Tibial nerve (tissue), 4 donors: ENCODE data around the gene OR1D2. TPM values are rescaled to one million over a fixed set of nuclear protein-coding genes. Genes with fewer than 3 reads are reported as not detected.
"Not testable (repeated sequence)": the region's sequence is repeated elsewhere in the genome, so short reads cannot be mapped to it uniquely, and the experiment has no call there.

Source experiments
- DNase-seq, 2 donors: peaks; one replicate each; pipeline ENCODE4 v3.0.0-alpha.2; 2019; ENCODE audit warnings: low spot score in 2 of 2
- H3K27ac ChIP-seq, 4 donors: fragments of 200-600 bp; sonication (generic) in 3 of 4; one replicate each; pipeline ENCODE4 v1.5.1; 2017 to 2019; ENCODE audit warnings: mild to moderate bottlenecking in 1 of 4
- H3K27me3 ChIP-seq, 2 donors: fragments of 200-600 bp; sonication (generic) in 1 of 2; one replicate each; pipeline versions ENCODE4 v1.5.1 to v1.6.0; 2017 to 2019
- H3K36me3 ChIP-seq, 3 donors: fragments of 200-600 bp; sonication (generic); one replicate each; pipeline ENCODE4 v1.5.1; 2018 to 2019
- H3K4me1 ChIP-seq, 4 donors: fragments of 200-600 bp; sonication (generic) in 3 of 4; one replicate each; pipeline ENCODE4 v1.5.1; 2017 to 2019
- H3K4me3 ChIP-seq, 4 donors: fragments of 200-600 bp; sonication (generic) in 3 of 4; one replicate each; pipeline ENCODE4 v1.5.1; 2017 to 2019; ENCODE audit warnings: mild to moderate bottlenecking in 1 of 4, moderate library complexity in 1 of 4
- H3K9me3 ChIP-seq, 4 donors: fragments of 200-600 bp; sonication (generic) in 3 of 4; one replicate each; pipeline ENCODE4 v1.5.1; 2017 to 2019
- EP300 ChIP-seq, 2 donors: sonication (generic); formaldehyde crosslinking; IDR thresholded peaks; one replicate each; pipeline ENCODE4 v1.6.1; 2017; ENCODE audit warnings: antibody characterized with exemption in 2 of 2, mild to moderate bottlenecking in 1 of 2
- POLR2A ChIP-seq, 2 donors: fragments of 450-650 bp; IDR thresholded peaks; one replicate each; pipeline ENCODE4 v1.6.1; 2017; ENCODE audit warnings: antibody characterized with exemption in 2 of 2, mild to moderate bottlenecking in 2 of 2, moderate library complexity in 2 of 2
- WGBS, 2 donors: methylation state at CpG; one replicate each; pipeline ENCODE4 v1.1.5; 2018; 5-methylcytosine and 5-hydroxymethylcytosine counted together
- total RNA-seq, 4 donors: library from RNA; depleted of rRNA; stranded (reverse); fragments of >200 nt; gene quantifications; one replicate each; pipeline ENCODE4 v1.1.0, GENCODE V29; 2016
- TF ChIP-seq, protein P1 (sequence below), 5 experiments: fragments of 200-600 bp in 3 of 5; fragments of 450-650 bp in 2 of 5; sonication (generic) in 3 of 5; IDR thresholded peaks; one replicate each; pipeline ENCODE4 v1.5.1; 2016 to 2019; ENCODE audit warnings: antibody characterized with exemption in 5 of 5, mild to moderate bottlenecking in 3 of 5, moderate library complexity in 2 of 5

The OR1D2 gene, protein sequence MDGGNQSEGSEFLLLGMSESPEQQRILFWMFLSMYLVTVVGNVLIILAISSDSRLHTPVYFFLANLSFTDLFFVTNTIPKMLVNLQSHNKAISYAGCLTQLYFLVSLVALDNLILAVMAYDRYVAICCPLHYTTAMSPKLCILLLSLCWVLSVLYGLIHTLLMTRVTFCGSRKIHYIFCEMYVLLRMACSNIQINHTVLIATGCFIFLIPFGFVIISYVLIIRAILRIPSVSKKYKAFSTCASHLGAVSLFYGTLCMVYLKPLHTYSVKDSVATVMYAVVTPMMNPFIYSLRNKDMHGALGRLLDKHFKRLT
- not detected for total RNA-seq

DNA sequence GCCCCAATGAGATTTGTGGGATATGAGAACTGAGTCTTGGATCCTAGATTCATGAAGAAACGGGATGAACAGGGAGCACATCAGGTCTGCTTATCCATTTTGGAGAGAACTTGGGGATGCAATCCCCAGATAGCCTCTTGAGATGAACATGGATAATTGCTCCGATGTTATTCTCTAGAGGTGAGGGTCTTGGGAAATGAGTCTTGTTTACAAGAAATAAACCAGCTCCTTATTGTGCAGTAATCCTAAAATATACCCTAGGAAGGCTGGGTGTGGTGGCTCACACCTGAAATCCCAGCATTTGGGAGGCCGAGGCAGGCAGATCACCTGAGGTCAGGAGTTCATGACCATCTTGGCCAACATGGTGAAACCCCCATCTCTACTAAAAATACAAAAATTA, at the start of gene OR1D2:
Gene OR1D2, minus strand, starts transcription at position 101 of the 400 bp plus-strand sequence. CDS start 11,426 bp downstream, outside the sequence.
- H3K4me3 ChIP-seq: no peak within 1 kb of the TSS
- H3K9me3 ChIP-seq: peaks cover 0 to 44% (median 2%) of the 10 kb centered on the region in 4 donors
- no peaks in the 10 kb centered on the region for H3K36me3 ChIP-seq
- WGBS, 2 donors: 74 to 78% methylated on average over 3 of the region's 3 CpGs
- H3K27ac ChIP-seq: no peak within 1 kb of the TSS
- no peaks in the 10 kb centered on the region for H3K27me3 ChIP-seq
- no peaks in the 10 kb centered on the region for H3K4me1 ChIP-seq
- TF ChIP-seq POLR2A (IDR thresholded peaks at IDR 0.05): no peak
- TF ChIP-seq EP300 (IDR thresholded peaks at IDR 0.05): no peak
- TF ChIP-seq, protein P1, sequence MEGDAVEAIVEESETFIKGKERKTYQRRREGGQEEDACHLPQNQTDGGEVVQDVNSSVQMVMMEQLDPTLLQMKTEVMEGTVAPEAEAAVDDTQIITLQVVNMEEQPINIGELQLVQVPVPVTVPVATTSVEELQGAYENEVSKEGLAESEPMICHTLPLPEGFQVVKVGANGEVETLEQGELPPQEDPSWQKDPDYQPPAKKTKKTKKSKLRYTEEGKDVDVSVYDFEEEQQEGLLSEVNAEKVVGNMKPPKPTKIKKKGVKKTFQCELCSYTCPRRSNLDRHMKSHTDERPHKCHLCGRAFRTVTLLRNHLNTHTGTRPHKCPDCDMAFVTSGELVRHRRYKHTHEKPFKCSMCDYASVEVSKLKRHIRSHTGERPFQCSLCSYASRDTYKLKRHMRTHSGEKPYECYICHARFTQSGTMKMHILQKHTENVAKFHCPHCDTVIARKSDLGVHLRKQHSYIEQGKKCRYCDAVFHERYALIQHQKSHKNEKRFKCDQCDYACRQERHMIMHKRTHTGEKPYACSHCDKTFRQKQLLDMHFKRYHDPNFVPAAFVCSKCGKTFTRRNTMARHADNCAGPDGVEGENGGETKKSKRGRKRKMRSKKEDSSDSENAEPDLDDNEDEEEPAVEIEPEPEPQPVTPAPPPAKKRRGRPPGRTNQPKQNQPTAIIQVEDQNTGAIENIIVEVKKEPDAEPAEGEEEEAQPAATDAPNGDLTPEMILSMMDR (IDR thresholded peaks at IDR 0.05): no peak
- DNase-seq: no peak

DNA sequence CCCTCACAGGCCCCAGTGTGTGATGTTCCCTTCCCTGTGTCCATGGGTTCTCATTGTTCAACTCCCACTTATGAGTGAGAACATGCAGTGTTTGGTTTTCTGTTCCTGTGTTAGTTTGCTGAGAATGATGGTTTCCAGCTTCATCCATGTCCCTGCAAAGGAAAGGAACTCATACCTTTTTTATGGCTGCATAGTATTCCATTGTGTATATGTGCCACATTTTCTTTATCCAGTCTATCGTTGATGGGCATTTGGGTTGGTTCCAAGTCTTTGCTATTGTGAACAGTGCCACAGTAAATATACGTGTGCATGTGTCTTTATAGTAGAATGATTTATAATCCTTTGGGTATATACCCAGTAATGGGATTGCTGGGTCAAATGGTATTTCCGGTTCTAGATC, 33.3 kb upstream of the OR1D2 start:
- not testable (repeated sequence) for H3K27ac ChIP-seq, H3K27me3 ChIP-seq, DNase-seq, H3K36me3 ChIP-seq, H3K4me3 ChIP-seq, H3K4me1 ChIP-seq
- WGBS, 2 donors: 84 to 85% methylated on average over 3 of the region's 3 CpGs
- H3K9me3 ChIP-seq: peaks cover 0 to 31% (median 0%) of the 10 kb centered on the region in 4 donors

DNA sequence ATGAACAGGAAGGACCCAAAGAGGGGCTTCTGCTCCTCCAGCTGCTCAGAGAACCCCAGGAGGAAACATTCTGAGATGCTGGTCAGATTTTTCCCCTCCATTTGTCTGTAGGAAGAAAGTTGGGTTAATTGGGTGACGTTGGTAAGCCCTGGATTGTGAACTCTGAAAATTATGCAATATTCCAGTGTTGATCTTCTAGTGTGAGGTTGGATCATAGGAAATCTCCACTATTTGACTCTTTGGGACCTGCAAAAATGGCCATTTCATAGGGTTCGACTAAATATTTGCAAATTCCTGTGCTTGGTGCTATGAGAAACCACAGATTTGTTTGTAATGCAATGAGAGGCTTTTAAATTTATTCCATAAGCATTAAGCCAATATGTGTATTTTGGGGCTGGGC, 23.2 kb upstream of the OR1D2 start, which contains the start of gene OR1G1:
Gene OR1G1, minus strand, starts transcription at position 101 of the 400 bp plus-strand sequence. Its CDS starts 0 bp downstream, at position 101.
- WGBS, 2 donors: 72 to 81% methylated on average over 2 of the region's 2 CpGs
- Histone ChIP-seq H3K9me3 (no peaks in the 10 kb centered on the region), H3K27me3 (no peaks in the 10 kb centered on the region), H3K27ac (no peak within 1 kb of the TSS), H3K4me3 (no peak within 1 kb of the TSS), H3K36me3 (no peaks in the 10 kb centered on the region), H3K4me1 (no peaks in the 10 kb centered on the region)
- no peak for DNase-seq
- TF ChIP-seq EP300 (IDR thresholded peaks at IDR 0.05): no peak
- TF ChIP-seq, protein P1 (IDR thresholded peaks at IDR 0.05): no peak

DNA sequence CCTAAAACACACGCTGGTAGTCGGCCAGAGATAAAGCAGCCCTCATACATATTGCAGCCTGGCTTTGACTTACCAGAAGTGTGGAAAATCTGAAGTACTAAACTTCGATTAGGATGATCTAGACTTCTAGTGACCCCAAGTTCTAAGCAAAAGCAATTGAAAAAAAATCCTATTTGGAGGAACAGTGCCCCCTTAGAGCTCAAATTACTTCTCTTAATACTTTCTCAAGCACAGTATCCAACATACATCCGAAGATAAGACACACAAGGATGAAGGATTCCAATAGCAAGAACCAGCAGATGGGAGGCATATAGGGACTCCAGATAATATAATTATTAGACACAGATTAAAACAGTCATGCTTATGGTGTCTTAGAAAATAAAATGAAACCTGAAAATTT, 30.4 kb downstream of the OR1D2 start:
- 46 to 86% methylated on average over 4 of the region's 4 CpGs for WGBS, 2 donors

DNA sequence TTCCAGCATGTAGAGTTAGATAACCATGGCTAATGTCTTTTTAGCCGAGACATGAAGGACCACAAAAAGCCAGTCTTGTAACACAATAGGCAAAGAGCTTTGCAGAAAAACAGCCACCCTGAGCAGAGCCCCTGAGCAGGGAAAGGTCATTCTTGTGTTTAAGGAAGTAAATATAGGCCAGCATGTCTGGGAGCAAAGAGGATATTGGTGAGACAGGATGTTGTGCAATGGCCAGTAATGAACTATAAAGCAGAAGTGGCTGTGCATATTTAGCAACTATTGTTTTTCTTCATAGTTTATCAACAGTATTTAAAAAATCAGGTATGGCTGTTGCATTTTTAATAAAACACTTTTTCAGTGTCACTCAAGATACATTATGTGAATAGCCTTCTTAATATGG, 39.0 kb downstream of the OR1D2 start:
- H3K9me3 ChIP-seq, H3K36me3 ChIP-seq, H3K27ac ChIP-seq, H3K27me3 ChIP-seq, H3K4me1 ChIP-seq, H3K4me3 ChIP-seq, DNase-seq: not testable (repeated sequence)
- 20 to 38% methylated on average over 1 of the region's 1 CpG for WGBS, 2 donors

More for the DNA sequence above, 30.4 kb downstream of the OR1D2 start:
- H3K36me3 ChIP-seq, H3K9me3 ChIP-seq, H3K27me3 ChIP-seq, H3K27ac ChIP-seq, DNase-seq, H3K4me1 ChIP-seq, H3K4me3 ChIP-seq: not testable (repeated sequence)

DNA sequence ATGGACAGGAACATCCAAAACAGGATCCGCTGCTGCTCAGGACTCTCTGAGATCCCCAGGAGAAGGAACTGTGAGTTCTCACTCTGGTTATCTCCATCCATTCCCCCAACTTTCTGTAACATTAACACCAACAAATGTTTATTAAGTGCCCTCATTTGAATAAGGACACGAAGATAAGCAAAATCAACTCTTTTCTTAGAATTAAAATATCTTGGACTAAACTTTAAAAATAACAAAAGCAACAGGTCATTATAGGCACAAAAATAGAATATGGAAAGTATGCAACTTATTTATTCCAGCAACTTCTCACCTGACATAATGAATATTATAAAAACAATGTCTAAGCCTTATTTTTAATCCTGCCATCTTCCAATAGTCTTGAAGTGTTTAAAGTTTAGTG, 40.7 kb downstream of the OR1D2 start, which contains the start of gene OR1D5:
Gene OR1D5, minus strand, starts transcription at position 101 of the 400 bp plus-strand sequence. Its CDS starts 0 bp downstream, at position 101.
- not testable (repeated sequence) for DNase-seq, H3K27me3 ChIP-seq, H3K27ac ChIP-seq, H3K4me3 ChIP-seq, H3K9me3 ChIP-seq, H3K4me1 ChIP-seq, H3K36me3 ChIP-seq
- 71 to 78% methylated on average over 1 of the region's 2 CpGs for WGBS, 2 donors

DNA sequence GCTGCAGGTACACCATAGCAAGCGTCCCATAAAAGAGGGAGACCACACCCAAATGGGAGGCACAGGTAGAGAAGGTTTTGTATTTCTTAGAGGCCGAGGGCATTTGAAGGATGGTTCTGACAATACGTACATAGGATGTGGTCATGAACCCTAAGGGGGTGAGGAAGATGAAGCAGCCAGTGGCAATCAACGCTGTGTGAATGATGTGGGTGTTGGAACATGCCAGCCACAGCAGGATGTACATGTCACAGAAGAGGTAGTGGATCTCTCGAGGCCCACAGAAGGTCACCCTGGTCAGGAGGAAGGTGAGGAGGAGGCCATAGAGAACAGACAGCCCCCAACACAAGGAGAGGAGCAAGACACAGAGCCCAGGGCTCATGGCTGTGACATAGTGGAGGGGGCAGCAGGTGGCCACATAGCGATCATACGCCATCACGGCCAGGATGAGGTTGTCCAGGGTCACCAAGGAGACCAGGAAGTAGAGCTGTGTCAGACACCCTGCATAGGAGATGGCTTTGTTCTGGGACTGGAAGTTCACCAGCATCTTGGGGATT, 41.3 kb downstream of the OR1D2 start:
- H3K4me1 ChIP-seq, H3K9me3 ChIP-seq, DNase-seq, H3K36me3 ChIP-seq, H3K4me3 ChIP-seq, H3K27me3 ChIP-seq, H3K27ac ChIP-seq: not testable (repeated sequence)
- WGBS, 2 donors: 81 to 84% methylated on average over 8 of the region's 8 CpGs

DNA sequence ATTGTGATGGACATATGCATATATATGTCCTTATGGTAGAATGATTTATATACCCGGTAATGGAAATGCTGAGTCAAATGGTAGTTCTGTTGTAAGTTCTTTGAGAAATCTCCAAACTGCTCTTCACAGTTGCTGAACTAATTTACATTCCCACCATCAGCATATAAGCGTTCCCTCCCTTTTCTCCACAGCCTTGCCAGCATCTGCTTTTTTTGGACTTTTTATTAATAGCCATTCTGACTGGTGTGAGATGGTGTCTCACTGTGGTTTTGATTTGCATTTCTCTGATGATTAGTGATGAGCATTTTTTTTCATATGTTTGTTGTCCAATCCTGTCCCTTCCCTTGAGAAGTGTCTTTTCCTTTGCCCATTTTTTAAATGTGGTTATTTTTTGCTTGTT, 49.4 kb downstream of the OR1D2 start:
- not testable (repeated sequence) for H3K27me3 ChIP-seq, DNase-seq, H3K36me3 ChIP-seq, H3K4me1 ChIP-seq, H3K4me3 ChIP-seq, H3K9me3 ChIP-seq, H3K27ac ChIP-seq
- WGBS, 2 donors: 100% methylated on average over 1 of the region's 2 CpGs
